Activated CD4-positive, alpha-beta T cell treated with anti-CD3 and anti-CD28 coated beads, Interleukin-2, amount 50 U/mL, for 48 hours (primary cell): ENCODE results near the gene HECW1.
"Not testable (repeated sequence)": the region's sequence is repeated elsewhere in the genome, so short reads cannot be mapped to it uniquely, and the experiment has no call there.

Experiments used
- DNase-seq, 2 experiments: peaks; one replicate each; pipeline ENCODE4 v3.0.0-alpha.2; 2020

The HECW1 gene

GRCh38 chr7:43553999-43554398 lies 441.6 kb downstream of the HECW1 start:
- DNase-seq = no peak

DNA sequence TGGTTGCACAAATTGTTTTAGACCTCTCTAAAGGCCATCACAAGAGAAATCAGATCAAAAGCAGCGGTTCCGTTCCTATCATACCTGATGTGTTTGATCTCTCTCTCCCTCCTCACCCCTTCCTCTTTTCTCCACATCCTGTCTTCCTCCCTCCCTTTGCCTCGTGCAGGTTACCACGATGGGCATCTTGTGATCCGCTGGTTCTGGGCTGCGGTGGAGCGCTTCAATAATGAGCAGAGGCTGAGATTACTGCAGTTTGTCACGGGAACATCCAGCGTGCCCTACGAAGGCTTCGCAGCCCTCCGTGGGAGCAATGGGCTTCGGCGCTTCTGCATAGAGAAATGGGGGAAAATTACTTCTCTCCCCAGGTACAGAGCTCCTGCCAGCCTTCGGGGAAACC lies 442.0 kb downstream of the HECW1 start:
- no peak for DNase-seq

- DNase-seq = no peak
Measured at GRCh38 chr7:43557831-43558495, 445.5 kb downstream of the HECW1 start.

DNA sequence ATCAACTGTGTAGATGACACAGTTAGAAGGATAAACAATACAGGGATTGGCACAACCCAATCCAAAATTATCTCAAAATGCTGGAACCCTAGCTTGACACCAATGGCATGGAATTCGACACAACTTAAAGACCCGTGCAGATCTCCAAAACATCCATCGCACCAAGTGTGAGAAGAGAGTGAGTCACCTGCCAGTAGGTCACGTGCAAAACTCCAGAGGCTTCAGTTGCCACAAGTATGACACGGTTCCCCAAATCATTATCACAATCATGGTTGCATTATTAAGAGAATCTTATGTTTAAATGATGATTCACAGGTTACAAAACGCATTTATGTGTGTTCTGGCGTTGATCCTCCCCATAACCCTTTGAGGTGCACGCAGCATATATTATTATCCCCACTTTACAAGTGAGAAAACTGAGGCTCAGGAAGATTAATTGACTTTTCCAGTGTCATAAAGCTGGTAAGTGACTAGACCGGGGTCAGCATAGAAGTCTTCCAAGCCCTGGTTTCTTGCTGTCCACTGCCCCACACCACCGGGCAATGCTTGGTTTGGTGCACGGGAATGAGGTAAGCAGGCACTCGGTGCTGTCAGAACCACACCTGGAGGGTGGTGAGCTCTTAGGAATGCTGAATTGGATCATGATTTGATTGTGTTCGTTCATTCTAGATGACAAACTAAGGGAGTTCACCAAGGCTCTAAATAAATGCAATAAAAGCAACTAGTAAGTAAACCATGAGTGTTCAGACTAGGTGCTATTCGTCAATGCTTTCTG lies 446.9 kb downstream of the HECW1 start:
- DNase-seq = no peak

GRCh38 chr7:43559946-43560335 lies 447.5 kb downstream of the HECW1 start:
- DNase-seq = no peak

DNA sequence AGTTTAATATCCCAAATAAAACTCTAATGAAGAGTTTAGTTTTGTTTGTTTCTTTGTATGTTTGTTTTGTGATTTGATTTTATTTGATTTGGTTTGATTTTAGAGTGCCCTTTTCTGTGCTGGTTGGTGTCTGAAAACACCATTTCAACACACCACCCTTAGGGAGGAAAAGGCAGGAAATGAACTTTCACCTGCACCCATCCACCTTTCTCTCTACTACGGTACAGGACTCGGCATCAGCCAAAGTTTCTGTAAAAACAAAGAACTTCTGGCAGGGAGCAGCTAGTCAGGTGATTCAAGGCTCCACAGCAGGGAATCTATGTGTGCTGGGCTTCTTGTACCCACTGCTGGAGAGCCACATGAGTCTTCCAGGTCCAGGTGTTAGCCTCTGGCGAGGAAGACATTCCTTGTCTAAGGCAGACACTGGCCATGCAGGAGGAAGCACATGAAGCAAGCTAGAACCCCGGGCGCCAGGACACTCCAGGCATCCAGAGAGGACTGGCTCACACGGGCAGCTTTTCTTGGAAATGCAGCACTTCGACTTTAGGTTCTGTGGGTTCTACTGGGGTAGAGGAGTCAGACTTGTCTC lies 448.4 kb downstream of the HECW1 start:
- no peak for DNase-seq

- DNase-seq = no peak
Measured at GRCh38 chr7:43562383-43562782, 449.9 kb downstream of the HECW1 start.

DNA sequence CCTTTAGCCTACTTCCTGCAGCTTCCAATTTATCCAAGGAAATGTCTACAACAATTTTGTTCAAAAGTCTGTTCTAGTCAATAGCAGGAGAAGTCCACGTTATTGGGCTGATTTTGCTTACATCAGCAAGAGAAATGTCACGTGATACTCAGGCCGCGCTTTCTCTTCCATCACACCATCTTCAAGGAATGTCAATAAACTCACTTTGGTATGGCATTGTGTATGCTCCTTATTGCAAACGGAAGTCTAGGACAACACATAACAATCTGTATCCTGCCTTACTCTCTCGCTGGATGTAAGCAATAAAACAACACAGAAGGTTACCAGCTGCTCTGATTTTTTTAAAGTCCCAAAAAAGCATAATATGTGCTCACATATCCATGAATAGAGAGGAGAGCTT lies 453.3 kb downstream of the HECW1 start:
- no peak for DNase-seq

DNA sequence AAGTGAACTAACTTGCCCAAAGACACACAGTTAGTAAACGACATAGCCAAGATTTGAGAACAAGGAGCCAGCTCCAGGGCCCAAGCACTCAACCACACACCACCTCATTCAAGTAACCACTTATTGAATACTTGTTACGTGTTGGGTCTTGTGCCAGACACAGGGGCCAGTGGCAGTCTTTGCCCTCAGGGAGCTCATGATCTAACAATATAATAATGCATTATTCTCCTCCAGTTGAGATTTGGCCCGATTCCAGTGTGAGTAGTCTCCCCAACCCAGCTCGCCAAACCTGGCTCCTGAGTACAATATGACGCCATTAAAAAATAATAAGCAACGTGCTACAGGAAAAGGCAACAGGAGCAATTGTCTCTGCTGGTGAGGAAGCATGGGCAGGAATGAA lies 456.1 kb downstream of the HECW1 start:
- no peak for DNase-seq

DNA sequence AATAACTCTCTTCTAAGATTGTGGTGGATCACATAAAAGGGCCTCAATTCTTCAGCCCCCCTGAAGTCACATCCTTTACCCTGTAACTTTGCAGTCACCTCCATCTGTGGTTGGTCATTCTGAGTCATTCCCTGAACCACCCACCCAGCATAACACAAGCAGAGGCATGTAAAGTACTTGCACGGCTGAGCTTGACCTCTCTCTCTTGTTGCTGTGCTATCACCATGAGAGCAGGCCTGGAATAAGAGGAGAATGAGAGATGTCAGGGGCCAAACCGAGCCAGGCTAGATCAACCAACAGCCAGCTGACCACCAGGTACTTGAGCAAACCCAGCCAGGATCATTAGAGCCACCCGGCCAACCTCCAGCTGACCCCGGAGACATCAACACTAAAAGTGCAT lies 457.0 kb downstream of the HECW1 start:
- DNase-seq = no peak

- no peak for DNase-seq
Measured at GRCh38 chr7:43570688-43571365, 458.4 kb downstream of the HECW1 start.

DNA sequence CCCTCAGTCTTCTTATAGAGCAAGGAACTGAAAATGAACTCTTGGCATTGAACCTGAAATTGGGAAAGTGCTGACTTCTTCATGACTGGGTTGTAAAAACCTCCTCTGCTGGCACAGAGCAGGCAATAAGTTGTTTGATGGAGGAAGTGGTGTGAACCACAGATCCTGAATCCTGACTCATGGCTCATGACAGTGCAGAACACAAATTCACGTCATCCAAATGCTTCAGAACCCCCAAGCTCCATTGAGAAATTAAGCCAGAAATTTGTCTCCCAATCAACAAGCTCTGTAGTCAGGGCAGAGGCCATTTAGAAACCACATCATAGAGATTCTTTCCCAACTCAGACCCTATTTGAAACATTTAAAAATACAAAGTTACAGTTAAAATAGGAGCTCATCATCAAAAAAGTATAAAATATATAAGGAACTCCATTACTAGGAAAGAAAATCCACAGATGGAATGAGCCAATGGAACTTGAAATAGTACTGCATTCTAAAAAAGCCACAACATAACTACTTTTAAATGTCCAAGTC lies 460.1 kb downstream of the HECW1 start:
- peak in 1 of 2 experiments; percentile 41 for DNase-seq

DNA sequence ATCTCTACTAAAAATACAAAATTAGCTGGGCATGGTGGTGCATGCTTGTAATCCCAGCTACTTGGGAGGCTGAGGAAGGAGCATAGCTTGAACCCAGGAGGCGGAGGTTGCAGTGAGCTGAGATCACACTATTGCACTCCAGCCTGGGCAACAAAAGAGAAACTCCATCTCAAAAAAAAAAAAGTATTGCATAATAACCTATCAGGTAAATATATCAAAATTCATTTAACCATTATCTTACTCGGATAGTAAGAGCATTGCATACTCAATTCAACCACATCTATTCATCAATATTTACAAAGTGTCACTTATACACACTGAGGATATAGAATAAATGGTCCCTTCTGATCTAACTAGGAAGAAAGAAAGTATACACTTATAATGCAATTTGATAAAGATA lies 461.4 kb downstream of the HECW1 start:
- not testable (repeated sequence) for DNase-seq

DNA sequence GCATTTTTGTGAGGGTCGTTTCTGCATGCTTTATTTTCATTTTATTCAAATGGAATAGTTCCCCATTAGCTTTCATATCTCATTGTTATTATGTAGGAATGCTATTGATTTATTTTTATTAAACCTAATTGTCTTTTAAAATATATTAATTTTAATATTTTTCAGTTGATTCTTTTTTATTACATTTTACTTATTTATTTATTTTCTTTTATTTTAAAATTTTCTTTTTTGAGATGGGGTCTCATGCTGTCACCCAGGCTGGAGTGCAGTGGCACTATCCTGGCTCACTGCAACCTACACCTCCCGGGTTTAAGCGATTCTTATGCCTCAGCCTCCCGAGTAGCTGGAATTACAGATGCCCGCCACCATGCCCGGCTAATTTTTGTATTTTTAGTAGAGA lies 463.1 kb downstream of the HECW1 start:
- DNase-seq = no peak

DNA sequence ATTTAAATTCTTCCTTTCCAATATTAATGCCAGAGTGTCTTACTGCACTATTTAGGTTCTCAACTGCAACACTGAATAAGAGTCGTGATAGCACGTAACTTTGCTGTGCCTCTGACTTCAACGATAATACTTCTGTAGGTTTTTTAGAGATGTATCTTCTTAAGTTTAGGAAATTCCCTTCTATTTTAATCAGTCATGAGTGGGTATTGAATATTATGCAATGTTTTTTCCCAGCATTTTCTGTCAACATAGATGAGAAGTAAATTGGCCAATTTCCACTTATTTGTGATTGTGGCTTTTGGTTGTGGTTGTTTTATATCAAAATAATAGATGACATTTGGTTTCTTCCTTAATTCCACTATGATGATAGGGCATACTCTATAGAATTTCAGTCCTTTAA lies 463.8 kb downstream of the HECW1 start:
- DNase-seq = no peak

GRCh38 chr7:43577485-43577951 lies 465.1 kb downstream of the HECW1 start:
- no peak for DNase-seq

DNA sequence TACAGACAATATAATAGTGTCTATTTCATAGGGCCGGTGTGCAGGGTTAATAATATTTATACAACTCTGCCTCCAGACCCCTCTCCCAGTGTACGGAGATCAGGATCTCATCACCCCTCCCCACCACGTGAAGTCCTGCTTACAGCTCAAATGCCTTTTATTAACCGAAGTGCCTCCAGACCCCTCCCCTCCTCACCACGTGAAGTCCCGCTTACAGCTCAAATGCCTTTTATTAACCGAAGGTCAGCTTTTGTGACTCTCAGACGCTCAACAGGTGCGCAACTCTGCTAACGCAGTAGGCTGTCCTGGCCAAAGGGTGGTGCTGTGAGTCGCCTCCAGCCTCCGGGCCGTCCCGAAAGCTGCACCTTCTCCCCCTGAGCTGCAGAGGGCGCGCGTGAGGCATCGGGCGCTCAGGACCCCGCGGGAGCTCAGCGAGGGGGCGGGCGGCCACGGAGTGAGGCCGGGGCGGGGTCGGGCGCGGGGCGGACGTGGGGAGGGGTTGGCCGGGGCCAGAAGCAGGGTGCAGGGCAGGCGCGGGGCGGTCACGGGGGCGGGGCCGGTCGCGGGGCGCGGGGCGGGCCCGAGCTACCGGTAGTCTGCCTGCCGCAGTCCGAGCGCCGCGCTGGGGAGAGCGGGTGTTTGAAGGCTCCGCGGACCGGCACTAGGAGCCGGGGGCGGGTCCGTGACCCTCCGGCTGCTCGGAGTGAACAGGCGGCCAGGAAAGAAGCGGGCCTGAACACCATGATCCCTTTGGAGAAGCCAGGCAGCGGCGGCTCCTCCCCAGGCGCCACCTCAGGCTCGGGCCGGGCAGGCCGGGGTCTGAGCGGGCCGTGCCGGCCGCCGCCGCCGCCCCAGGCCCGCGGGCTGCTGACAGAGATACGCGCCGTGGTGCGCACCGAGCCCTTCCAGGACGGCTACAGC lies 470.3 kb downstream of the HECW1 start, which contains the start of gene STK17A:
TSS of gene STK17A (plus strand) at position 606 of the 921 bp plus-strand sequence. CDS start at position 742, 136 bp downstream.
- peak; percentile 88 to 92 for DNase-seq

- DNase-seq = peak; percentile 63 to 72
Measured at GRCh38 chr7:43583424-43584194, 471.2 kb downstream of the HECW1 start.

DNA sequence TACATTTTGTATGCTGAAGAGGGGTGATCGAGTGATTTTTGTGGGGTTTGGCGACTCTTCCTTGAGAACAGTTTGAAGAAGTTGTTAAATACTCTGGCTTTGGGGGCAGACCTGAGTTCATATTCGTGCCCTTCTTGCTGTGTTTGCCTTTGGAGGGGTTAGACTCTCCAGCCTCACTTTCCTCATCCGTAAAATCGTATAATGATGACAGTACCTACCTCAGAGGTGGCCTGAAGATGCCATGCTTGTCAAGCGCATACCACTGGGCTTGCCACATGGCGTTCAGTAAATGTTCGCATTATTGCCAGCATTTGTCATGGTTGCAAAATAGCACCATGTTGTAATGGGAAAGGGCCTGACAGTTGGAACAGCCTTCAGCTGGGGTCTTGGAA lies 471.7 kb downstream of the HECW1 start:
- DNase-seq = peak; percentile 27 to 37

DNA sequence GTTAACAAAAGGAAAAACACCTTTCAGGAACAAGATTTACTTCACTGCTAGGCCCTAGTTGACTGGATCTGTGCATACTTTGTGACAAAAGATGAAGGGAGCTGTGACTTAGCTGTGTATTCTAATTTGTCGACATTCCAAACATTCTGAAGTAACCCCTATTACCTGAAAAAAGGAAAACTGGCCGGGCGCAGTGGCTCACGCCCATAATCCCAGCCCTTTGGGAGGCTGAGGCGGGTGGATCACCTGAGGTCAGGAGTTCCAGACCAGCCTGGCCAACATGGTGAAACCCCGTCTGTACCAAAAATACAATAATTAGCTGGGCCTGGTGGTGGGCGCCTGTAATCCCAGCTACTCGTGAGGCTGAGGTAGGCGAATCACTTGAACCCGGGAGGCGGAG lies 472.3 kb downstream of the HECW1 start:
- not testable (repeated sequence) for DNase-seq

GRCh38 chr7:43585562-43585961 lies 473.1 kb downstream of the HECW1 start:
- no peak for DNase-seq
